Mesodermal cell (in vitro differentiated cells): ENCODE results near the gene PIK3C2G.
"Not testable (repeated sequence)": the region's sequence is repeated elsewhere in the genome, so short reads cannot be mapped to it uniquely, and the experiment has no call there.

Experiments
- H3K27ac ChIP-seq: 2 replicates; pipeline ENCODE4 v1.7.0; 2013; ENCODE audit warnings: mild to moderate bottlenecking, low read depth, low read length, moderate library complexity; ENCODE audit not compliant: severe bottlenecking
- H3K36me3 ChIP-seq: 2 replicates; pipeline ENCODE4 v1.7.1; 2013; ENCODE audit warnings: mild to moderate bottlenecking, low read length, moderate library complexity; ENCODE audit not compliant: control insufficient read depth, insufficient read depth
- H3K4me1 ChIP-seq: one replicate; pipeline ENCODE4 v1.7.1; 2013; ENCODE audit warnings: mild to moderate bottlenecking, low read length; ENCODE audit not compliant: insufficient read depth, control insufficient read depth, poor library complexity, severe bottlenecking
- H3K4me3 ChIP-seq: 2 replicates; pipeline ENCODE4 v1.7.0; 2013; ENCODE audit warnings: low read length, control low read depth, mild to moderate bottlenecking; ENCODE audit not compliant: insufficient read depth, poor library complexity, severe bottlenecking; ENCODE audit errors: extremely low read depth
- H3K9me3 ChIP-seq: 2 replicates; pipeline ENCODE4 v1.7.1; 2013; ENCODE audit warnings: mild to moderate bottlenecking, low read length, moderate library complexity; ENCODE audit not compliant: control insufficient read depth
- WGBS, 2 experiments: methylation state at CpG; one replicate each; pipeline ENCODE4 v1.1.5; 2013; ENCODE audit warnings: missing lambda C conversion rate in 2 of 2; ENCODE audit not compliant: insufficient coverage in 2 of 2; 5-methylcytosine and 5-hydroxymethylcytosine counted together

The PIK3C2G gene

DNA sequence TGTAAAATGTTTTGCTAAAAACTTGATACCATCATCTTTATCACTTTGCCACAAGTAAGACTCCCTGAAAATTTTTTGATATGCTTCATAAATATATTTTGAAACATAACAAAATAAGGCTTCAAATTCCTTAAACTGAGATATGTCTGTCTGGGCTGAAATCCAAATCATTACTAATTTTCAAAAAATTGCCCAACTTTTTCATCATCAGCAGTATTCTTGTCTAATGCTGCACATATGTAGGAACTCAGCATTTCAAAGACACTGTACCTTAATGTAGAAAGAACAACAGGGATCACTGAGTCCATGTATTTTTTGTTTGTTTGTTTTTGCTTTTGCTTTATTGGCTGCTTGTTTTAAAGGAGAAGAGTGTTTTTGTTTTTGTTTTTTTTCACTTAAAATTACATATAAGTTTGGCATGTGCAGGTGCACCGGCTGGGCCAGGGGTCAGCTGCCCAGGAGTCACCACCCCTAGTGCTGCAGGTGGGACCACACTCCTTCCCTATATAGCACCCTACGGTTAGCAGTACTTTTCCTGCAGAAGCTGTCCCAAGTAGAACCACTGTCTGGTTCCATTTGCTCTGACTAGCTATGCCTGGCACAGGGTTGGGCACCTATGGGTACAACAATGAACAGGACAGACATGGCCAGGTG lies 231.2 kb downstream of the PIK3C2G start:
- no peaks in the 10 kb centered on the region for H3K9me3 ChIP-seq
- no peaks in the 10 kb centered on the region for H3K4me1 ChIP-seq
- H3K36me3 ChIP-seq = no peaks in the 10 kb centered on the region
- WGBS, 2 experiments = 80 to 87% methylated on average over 1 to 2 of the region's 2 CpGs
- H3K4me3 ChIP-seq = no peak overlapping the region
- H3K27ac ChIP-seq = no peak overlapping the region

DNA sequence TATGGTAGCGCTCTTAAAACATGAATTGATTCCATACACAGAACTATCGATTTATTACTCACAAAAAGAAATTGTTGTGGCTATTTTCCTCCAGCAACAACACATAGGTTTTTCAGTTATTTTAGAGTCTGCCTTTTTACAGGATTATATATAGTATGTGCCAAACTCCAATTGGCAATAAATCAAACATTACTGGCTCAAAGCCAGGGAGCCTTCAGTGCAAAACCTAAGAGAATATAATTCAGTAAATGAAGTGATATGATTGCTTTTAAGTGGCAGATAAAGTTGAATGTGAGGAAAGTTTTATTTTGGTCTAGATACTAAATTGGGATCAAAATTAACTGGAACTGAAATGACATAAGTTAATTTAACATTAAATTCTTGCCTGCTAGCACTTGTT lies 234.8 kb downstream of the PIK3C2G start:
- Histone ChIP-seq H3K9me3 (no peaks in the 10 kb centered on the region), H3K4me1 (no peaks in the 10 kb centered on the region), H3K36me3 (no peaks in the 10 kb centered on the region), H3K4me3 (no peak overlapping the region), H3K27ac (no peak overlapping the region)
- no CpG with 5 or more reads among the region's 2 CpGs for WGBS, 2 experiments

DNA sequence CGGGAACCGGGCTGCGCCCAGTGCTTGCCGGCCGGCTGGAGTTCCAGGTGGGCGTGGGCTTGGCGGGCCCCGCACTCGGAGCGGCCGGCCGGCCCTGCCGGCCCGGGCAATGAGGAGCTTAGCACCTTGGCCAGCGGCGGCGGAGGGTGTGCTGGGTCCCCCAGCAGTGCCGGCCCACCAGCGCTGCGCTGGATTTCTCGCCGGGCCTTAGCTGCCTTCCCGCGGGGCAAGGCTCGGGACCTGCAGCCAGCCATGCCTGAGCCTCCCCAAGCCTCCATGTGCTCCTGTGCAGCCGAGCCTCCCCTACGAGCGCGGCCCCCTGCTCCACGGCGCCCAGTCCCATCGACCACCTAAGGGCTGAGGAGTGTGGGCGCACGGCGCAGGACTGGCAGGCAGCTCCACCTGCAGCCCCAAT lies 238.8 kb downstream of the PIK3C2G start:
- not testable (repeated sequence) for H3K4me1 ChIP-seq, H3K36me3 ChIP-seq, H3K9me3 ChIP-seq, H3K27ac ChIP-seq, H3K4me3 ChIP-seq
- 90 to 97% methylated on average over 25 to 35 of the region's 35 CpGs for WGBS, 2 experiments

DNA sequence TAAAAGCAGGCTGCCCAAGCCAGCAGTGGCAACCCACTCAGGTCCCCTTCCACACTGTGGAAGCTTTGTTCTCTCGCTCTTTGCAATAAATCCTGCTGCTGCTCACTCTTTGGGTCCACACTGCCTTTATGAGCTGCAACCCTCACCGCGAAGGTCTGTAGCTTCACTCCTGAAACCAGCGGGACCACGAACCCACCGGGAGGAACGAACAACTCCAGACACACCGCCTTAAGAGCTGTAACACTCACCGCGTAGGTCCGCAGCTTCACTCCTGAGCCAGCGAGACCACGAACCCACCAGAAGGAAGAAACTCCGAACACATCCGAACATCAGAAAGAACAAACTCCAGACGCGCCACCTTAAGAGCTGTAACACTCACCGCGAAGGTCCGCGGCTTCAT lies 239.4 kb downstream of the PIK3C2G start:
- H3K36me3 ChIP-seq, H3K4me3 ChIP-seq, H3K4me1 ChIP-seq, H3K27ac ChIP-seq, H3K9me3 ChIP-seq: not testable (repeated sequence)
- 96 to 97% methylated on average over 19 to 21 of the region's 21 CpGs for WGBS, 2 experiments

DNA sequence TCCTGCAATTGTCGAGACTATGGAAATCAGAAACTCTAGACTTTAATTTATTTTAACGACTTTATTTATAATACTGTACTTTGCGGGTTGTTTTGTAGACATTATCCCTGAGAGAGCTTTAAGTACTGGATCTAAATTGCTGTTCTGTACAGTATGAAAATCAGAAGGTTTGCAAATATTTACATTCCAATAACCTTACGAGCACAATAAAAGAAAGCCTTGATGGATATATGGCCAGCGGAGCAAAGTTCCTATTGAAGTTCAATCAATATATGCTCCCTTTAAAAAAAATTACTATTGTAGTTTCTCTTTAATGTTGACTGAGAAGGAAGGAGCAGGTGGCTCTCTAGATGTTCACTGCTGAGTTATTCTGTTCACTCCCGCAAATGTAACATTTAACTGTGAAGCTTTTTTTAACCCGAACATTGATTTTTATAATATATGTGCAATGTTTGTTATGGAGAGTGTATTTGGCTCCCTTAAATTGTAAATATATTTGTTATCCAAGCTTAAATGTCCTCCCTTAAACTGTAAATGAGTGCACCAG lies 241.2 kb downstream of the PIK3C2G start:
- Histone ChIP-seq H3K27ac (no peak overlapping the region), H3K4me1 (no peaks in the 10 kb centered on the region), H3K9me3 (no peaks in the 10 kb centered on the region), H3K4me3 (no peak overlapping the region), H3K36me3 (no peaks in the 10 kb centered on the region)
- 100% methylated on average over 2 of the region's 7 CpGs; no CpG with 5 or more reads in 1 of the 2 experiments for WGBS, 2 experiments

DNA sequence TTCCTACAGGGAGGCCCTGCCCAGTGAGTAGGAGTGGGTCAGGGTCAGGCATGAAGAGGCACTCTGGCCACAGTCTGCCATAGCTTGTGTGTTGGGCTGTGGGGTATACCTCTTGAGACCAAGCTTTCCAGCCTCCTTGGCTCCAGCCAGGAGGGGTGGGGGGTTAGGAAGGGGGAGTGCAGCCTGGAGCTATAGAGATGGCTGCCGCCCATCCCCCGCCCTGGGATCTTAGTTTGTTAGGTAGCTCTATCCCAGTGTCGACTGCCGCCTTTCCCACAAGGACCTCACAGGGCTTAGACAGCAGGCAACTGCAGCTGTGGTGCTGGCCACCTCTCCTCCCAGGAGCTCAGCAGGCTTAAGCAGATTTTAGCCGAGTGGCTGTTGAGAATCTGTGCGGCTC lies 260.1 kb downstream of the PIK3C2G start:
- Histone ChIP-seq H3K9me3 (peaks cover 10% of the 10 kb centered on the region), H3K4me3 (no peak overlapping the region), H3K36me3 (no peaks in the 10 kb centered on the region), H3K4me1 (no peaks in the 10 kb centered on the region), H3K27ac (no peak overlapping the region)
- WGBS, 2 experiments = 98% methylated on average over 5 to 6 of the region's 6 CpGs

DNA sequence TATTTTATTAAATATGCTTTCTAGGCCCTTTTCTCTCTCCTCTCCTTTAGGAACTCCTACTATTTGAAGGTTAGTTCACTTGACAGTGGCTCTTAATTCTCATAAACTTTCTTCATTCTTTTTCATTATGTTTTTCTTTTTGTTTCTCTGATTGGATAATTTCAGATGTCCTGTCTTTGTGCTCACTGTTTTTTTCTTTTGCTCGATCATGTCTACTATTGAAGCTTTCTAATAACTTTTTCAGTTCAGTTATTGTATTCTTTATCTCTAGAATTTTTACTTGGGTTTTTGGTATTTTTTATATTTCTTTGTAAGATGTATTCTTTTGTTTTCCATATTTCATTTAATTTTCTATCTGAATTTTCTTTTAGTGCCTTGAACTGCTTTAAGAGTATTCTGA lies 261.5 kb downstream of the PIK3C2G start:
- Histone ChIP-seq H3K4me3 (no peak overlapping the region), H3K9me3 (peaks cover 10% of the 10 kb centered on the region), H3K27ac (no peak overlapping the region), H3K36me3 (no peaks in the 10 kb centered on the region), H3K4me1 (no peaks in the 10 kb centered on the region)
- no CpG with 5 or more reads among the region's 1 CpG for WGBS, 2 experiments

DNA sequence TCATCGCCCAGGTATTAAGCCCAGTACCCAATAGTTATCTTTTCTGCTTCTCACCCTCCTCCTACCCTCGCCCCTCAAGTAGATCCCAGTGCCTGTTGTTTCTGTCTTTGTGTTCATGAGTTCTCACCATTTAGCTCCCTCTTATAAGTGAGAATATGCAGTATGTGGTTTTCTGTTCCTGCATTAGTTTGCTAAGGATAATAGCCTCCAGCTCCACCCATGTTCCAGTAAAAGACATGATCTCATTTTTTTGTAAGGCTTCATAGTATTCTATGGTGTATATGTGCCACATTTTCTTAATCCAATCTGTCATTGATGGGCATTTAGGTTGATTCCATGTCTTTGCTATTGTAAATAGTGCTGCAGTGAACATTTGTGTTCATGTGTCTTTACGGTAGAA lies 281.2 kb downstream of the PIK3C2G start:
- not testable (repeated sequence) for H3K4me1 ChIP-seq, H3K27ac ChIP-seq, H3K36me3 ChIP-seq, H3K4me3 ChIP-seq, H3K9me3 ChIP-seq
- WGBS, 2 experiments = no CpG with 5 or more reads among the region's 3 CpGs

DNA sequence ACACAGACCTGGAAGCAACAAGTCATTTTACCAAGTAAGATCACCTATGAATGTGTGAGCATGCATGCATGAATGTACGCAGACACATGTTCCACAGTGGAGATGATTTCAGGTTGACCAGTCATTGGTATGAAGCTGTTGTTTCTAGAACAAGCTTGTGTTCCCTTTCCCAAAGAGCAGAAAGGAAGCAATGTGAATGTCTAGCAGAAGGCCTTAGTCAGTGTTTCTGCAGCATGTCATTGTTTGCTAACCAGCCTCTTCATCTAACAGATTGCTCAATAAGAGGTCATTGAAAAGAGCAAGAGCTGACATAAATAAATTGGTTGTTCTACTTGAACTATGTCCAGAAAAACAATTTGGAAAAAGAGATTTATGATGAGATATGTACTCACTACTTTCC lies 285.1 kb downstream of the PIK3C2G start:
- 90% methylated on average over 1 of the region's 1 CpG for WGBS, 2 experiments
- Histone ChIP-seq H3K27ac (no peak overlapping the region), H3K4me3 (no peak overlapping the region), H3K4me1 (no peaks in the 10 kb centered on the region), H3K36me3 (no peaks in the 10 kb centered on the region), H3K9me3 (no peaks in the 10 kb centered on the region)

DNA sequence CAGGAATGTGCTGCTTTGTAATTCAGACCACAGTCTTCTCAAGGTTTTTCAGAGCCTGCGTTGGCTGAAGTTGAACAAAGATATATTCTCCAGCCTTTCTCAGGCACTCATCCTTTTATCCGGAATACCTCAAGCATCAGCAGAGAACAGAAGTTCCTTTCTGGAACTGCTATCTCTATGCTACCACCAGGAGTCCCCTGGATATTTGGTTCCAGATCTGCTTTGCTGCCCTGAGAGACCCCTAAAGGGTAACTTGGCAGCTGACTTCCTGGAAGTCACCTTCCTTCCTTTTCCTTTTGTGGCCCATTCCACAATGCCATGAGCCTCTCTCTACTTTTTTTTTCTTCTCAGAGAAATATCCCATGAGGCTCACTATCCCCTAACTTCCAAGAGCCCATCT lies 288.3 kb downstream of the PIK3C2G start:
- Histone ChIP-seq H3K27ac (no peak overlapping the region), H3K9me3 (no peaks in the 10 kb centered on the region), H3K4me1 (no peaks in the 10 kb centered on the region), H3K4me3 (no peak overlapping the region), H3K36me3 (no peaks in the 10 kb centered on the region)
- WGBS, 2 experiments = 78 to 91% methylated on average over 1 to 2 of the region's 2 CpGs

DNA sequence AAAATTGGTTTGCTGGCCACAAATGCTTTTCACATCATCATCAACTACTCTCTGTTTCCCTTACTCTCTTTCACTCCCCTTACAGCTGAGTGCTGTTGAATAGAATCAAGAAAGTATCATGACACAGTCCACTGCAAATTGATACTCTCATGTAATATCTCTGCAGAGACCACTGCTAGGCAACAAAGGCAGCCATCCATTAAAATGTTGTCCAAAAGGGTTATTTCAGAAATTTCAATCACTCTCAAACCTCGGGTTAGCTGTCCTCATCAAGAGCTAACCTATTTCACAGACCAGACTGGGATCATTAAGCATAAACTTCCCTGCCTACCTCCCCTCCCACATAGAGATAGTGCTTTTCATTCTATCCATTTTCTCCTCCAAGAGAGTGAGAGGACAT lies 289.8 kb downstream of the PIK3C2G start:
- no peaks in the 10 kb centered on the region for H3K9me3 ChIP-seq
- H3K36me3 ChIP-seq = no peaks in the 10 kb centered on the region
- WGBS, 2 experiments = 86 to 91% methylated on average over 1 of the region's 1 CpG
- no peak overlapping the region for H3K4me3 ChIP-seq
- H3K4me1 ChIP-seq = no peaks in the 10 kb centered on the region
- no peak overlapping the region for H3K27ac ChIP-seq
